Activated T-cell treated with anti-CD3 and anti-CD28 coated beads, Interleukin-2, amount 50 U/mL, for 4 hours (primary cell): ENCODE results near the gene AQP12B. TPM values are rescaled to one million over a fixed set of nuclear protein-coding genes. Genes with fewer than 3 reads are reported as not detected.
"Not testable (repeated sequence)": the region's sequence is repeated elsewhere in the genome, so short reads cannot be mapped to it uniquely, and the experiment has no call there.

ENCODE experiments used
- ATAC-seq, 2 donors: fragments of 200-7000 bp; cut with Tn5 transposase; one replicate each; pipeline ENCODE4 v1.10.0; 2021
- DNase-seq: peaks from one replicate; pipeline ENCODE4 v3.0.0-alpha.2; 2020
- H3K27me3 Mint-ChIP-seq: one replicate; pipeline ENCODE4 v1.8.0; 2021; ENCODE audit warnings: low read depth, mixed read lengths
- H3K36me3 Mint-ChIP-seq: one replicate; pipeline ENCODE4 v1.8.0; 2022; ENCODE audit warnings: mixed read lengths; ENCODE audit not compliant: insufficient read depth
- H3K4me1 Mint-ChIP-seq: one replicate; pipeline ENCODE4 v1.8.0; 2021; ENCODE audit warnings: low read depth, mixed read lengths
- H3K4me3 Mint-ChIP-seq: one replicate; pipeline ENCODE4 v1.8.0; 2021; ENCODE audit warnings: mild to moderate bottlenecking, moderate library complexity, mixed read lengths
- H3K9me3 Mint-ChIP-seq: one replicate; pipeline ENCODE4 v1.8.0; 2021; ENCODE audit warnings: mixed read lengths
- total RNA-seq, 3 donors: library from RNA; stranded (reverse); gene quantifications; one replicate each; pipeline ENCODE4 v1.2.1, GENCODE V29; 2021

The AQP12B gene
- total RNA-seq, 3 donors from 2014 or later = not detected

GRCh38 chr2:240712121-240712520 is 29.4 kb upstream of the AQP12B start:
- peaks cover 3% of the 10 kb centered on the region for H3K27me3 Mint-ChIP-seq
- no peak for ATAC-seq
- no peaks in the 10 kb centered on the region for H3K4me1 Mint-ChIP-seq
- DNase-seq = no peak
- H3K9me3 Mint-ChIP-seq = no peaks in the 10 kb centered on the region
- no peaks in the 10 kb centered on the region for H3K36me3 Mint-ChIP-seq
- no peak overlapping the region for H3K4me3 Mint-ChIP-seq

- H3K36me3 Mint-ChIP-seq = no peaks in the 10 kb centered on the region
- DNase-seq (no peak), ATAC-seq (no peak)
- no peaks in the 10 kb centered on the region for H3K9me3 Mint-ChIP-seq
- H3K4me3 Mint-ChIP-seq = no peak overlapping the region
- H3K4me1 Mint-ChIP-seq = no peaks in the 10 kb centered on the region
- H3K27me3 Mint-ChIP-seq = peaks cover 3% of the 10 kb centered on the region
Measured at GRCh38 chr2:240711701-240712100, 29.0 kb upstream of the AQP12B start.

GRCh38 chr2:240711296-240711695 is 28.6 kb upstream of the AQP12B start:
- H3K36me3 Mint-ChIP-seq = no peaks in the 10 kb centered on the region
- ATAC-seq (no peak), DNase-seq (no peak)
- peaks cover 3% of the 10 kb centered on the region for H3K27me3 Mint-ChIP-seq
- no peaks in the 10 kb centered on the region for H3K4me1 Mint-ChIP-seq
- H3K9me3 Mint-ChIP-seq = no peaks in the 10 kb centered on the region
- H3K4me3 Mint-ChIP-seq = no peak overlapping the region

- no peaks in the 10 kb centered on the region for H3K9me3 Mint-ChIP-seq
- H3K4me1 Mint-ChIP-seq = peaks cover 10% of the 10 kb centered on the region
- DNase-seq (no peak), ATAC-seq (no peak)
- H3K27me3 Mint-ChIP-seq = peaks cover 8% of the 10 kb centered on the region
- no peak overlapping the region for H3K4me3 Mint-ChIP-seq
- H3K36me3 Mint-ChIP-seq = no peaks in the 10 kb centered on the region
Measured at GRCh38 chr2:240708457-240708856, 25.8 kb upstream of the AQP12B start.

- ATAC-seq (no peak), DNase-seq (no peak)
- peaks cover 11% of the 10 kb centered on the region for H3K27me3 Mint-ChIP-seq
- H3K4me1 Mint-ChIP-seq = peaks cover 12% of the 10 kb centered on the region
- H3K36me3 Mint-ChIP-seq = no peaks in the 10 kb centered on the region
- H3K4me3 Mint-ChIP-seq = no peak overlapping the region
- no peaks in the 10 kb centered on the region for H3K9me3 Mint-ChIP-seq
Measured at GRCh38 chr2:240707821-240708220, 25.1 kb upstream of the AQP12B start.

GRCh38 chr2:240707043-240707756 is 24.5 kb upstream of the AQP12B start:
- Mint-ChIP-seq H3K4me1 (peaks cover 12% of the 10 kb centered on the region), H3K27me3 (peaks cover 11% of the 10 kb centered on the region), H3K36me3 (no peaks in the 10 kb centered on the region), H3K9me3 (no peaks in the 10 kb centered on the region), H3K4me3 (no peak overlapping the region)
- no peak for ATAC-seq
- no peak for DNase-seq

GRCh38 chr2:240705204-240705791 is 22.6 kb upstream of the AQP12B start:
- Mint-ChIP-seq H3K4me3 (peak overlapping the region; percentile 61), H3K27me3 (peaks cover 11% of the 10 kb centered on the region), H3K9me3 (no peaks in the 10 kb centered on the region), H3K4me1 (peaks cover 12% of the 10 kb centered on the region), H3K36me3 (no peaks in the 10 kb centered on the region)
- ATAC-seq = peak in 1 of 2 donors; percentile 38
- no peak for DNase-seq

- ATAC-seq = peak; percentile 55 to 80
- Mint-ChIP-seq H3K27me3 (peaks cover 11% of the 10 kb centered on the region), H3K4me3 (peak overlapping the region; percentile 61), H3K4me1 (peaks cover 12% of the 10 kb centered on the region), H3K9me3 (no peaks in the 10 kb centered on the region), H3K36me3 (no peaks in the 10 kb centered on the region)
- DNase-seq = peak; percentile 28
Measured at GRCh38 chr2:240704651-240705050, 22.0 kb upstream of the AQP12B start.

- DNase-seq = no peak
- Mint-ChIP-seq H3K4me3 (no peak overlapping the region), H3K4me1 (peaks cover 12% of the 10 kb centered on the region), H3K27me3 (peaks cover 8% of the 10 kb centered on the region), H3K9me3 (no peaks in the 10 kb centered on the region), H3K36me3 (no peaks in the 10 kb centered on the region)
- ATAC-seq = no peak
Measured at GRCh38 chr2:240703417-240704341, 21.0 kb upstream of the AQP12B start.

- H3K9me3 Mint-ChIP-seq = no peaks in the 10 kb centered on the region
- ATAC-seq = no peak
- DNase-seq = no peak
Measured at GRCh38 chr2:240702640-240703011, 19.9 kb upstream of the AQP12B start.

GRCh38 chr2:240701736-240702639 is 19.3 kb upstream of the AQP12B start:
- Mint-ChIP-seq H3K4me3 (no peak overlapping the region), H3K9me3 (no peaks in the 10 kb centered on the region), H3K4me1 (peaks cover 12% of the 10 kb centered on the region), H3K36me3 (no peaks in the 10 kb centered on the region), H3K27me3 (peaks cover 8% of the 10 kb centered on the region)
- no peak for ATAC-seq
- no peak for DNase-seq

More at GRCh38 chr2:240702640-240703011, 19.9 kb upstream of the AQP12B start:
- Mint-ChIP-seq H3K36me3 (no peaks in the 10 kb centered on the region), H3K4me1 (peaks cover 12% of the 10 kb centered on the region), H3K4me3 (no peak overlapping the region), H3K27me3 (peaks cover 8% of the 10 kb centered on the region)

GRCh38 chr2:240701091-240701735 is 18.5 kb upstream of the AQP12B start:
- H3K36me3 Mint-ChIP-seq = no peaks in the 10 kb centered on the region
- ATAC-seq (no peak), DNase-seq (no peak)
- H3K4me3 Mint-ChIP-seq = no peak overlapping the region
- H3K4me1 Mint-ChIP-seq = peaks cover 12% of the 10 kb centered on the region
- no peaks in the 10 kb centered on the region for H3K9me3 Mint-ChIP-seq
- peaks cover 8% of the 10 kb centered on the region for H3K27me3 Mint-ChIP-seq

- ATAC-seq, H3K36me3 Mint-ChIP-seq, H3K27me3 Mint-ChIP-seq, H3K4me3 Mint-ChIP-seq, DNase-seq, H3K9me3 Mint-ChIP-seq: not testable (repeated sequence)
- peaks cover 12% of the 10 kb centered on the region for H3K4me1 Mint-ChIP-seq
Measured at GRCh38 chr2:240700616-240701015, 17.9 kb upstream of the AQP12B start.
